AG04449 (cell line): Measurements from ENCODE around the gene CA6.
"Not testable (repeated sequence)": the region's sequence is repeated elsewhere in the genome, so short reads cannot be mapped to it uniquely, and the experiment has no call there.

Experiments
- CTCF ChIA-PET: fragments of 350-600 bp; formaldehyde crosslinking; extraction: SDS; loops from one replicate; lab custom pipeline; 2021; ENCODE audit warnings: antibody characterized with exemption; lab: Yijun Ruan, JAX
- POLR2A ChIA-PET: fragments of 400-600, 350-600 bp; formaldehyde crosslinking; extraction: SDS; loops from one replicate; lab custom pipeline; 2020; ENCODE audit warnings: antibody characterized with exemption, inconsistent platforms; lab: Yijun Ruan, JAX
- DNase-seq: peaks from one replicate; pipeline ENCODE4 v3.0.0-alpha.2; 2010; ENCODE audit warnings: low read depth, low spot score
- H3K4me3 ChIP-seq: 2 replicates; pipeline ENCODE4 v1.5.1; 2011; ENCODE audit warnings: low read depth, mild to moderate bottlenecking, control low read depth, low read length
- TF ChIP-seq, protein P1 (sequence below): IDR thresholded peaks from one replicate; pipeline ENCODE4 v1.5.1; 2011; ENCODE audit warnings: mild to moderate bottlenecking, moderate library complexity, low read length, control low read depth, inconsistent platforms; ENCODE audit not compliant: insufficient read depth; ENCODE audit errors: missing control alignments

The CA6 gene

GRCh38 chr1:8988618-8988967 lies 42.9 kb downstream of the CA6 start:
- ChIA-PET CTCF (interaction anchor here (0.7 to 7.2 kb wide), 19 partner anchors 12 to 140 kb away, joined by 3 to 206 read pairs (median 8); no protein-coding TSS in a partner anchor), POLR2A (no interaction called here)
- TF ChIP-seq, protein P1, sequence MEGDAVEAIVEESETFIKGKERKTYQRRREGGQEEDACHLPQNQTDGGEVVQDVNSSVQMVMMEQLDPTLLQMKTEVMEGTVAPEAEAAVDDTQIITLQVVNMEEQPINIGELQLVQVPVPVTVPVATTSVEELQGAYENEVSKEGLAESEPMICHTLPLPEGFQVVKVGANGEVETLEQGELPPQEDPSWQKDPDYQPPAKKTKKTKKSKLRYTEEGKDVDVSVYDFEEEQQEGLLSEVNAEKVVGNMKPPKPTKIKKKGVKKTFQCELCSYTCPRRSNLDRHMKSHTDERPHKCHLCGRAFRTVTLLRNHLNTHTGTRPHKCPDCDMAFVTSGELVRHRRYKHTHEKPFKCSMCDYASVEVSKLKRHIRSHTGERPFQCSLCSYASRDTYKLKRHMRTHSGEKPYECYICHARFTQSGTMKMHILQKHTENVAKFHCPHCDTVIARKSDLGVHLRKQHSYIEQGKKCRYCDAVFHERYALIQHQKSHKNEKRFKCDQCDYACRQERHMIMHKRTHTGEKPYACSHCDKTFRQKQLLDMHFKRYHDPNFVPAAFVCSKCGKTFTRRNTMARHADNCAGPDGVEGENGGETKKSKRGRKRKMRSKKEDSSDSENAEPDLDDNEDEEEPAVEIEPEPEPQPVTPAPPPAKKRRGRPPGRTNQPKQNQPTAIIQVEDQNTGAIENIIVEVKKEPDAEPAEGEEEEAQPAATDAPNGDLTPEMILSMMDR, result no peak
- no peak overlapping the region for H3K4me3 ChIP-seq
- DNase-seq, result no peak

GRCh38 chr1:8989061-8989460 lies 43.4 kb downstream of the CA6 start:
- TF ChIP-seq, protein P1, result no peak
- H3K4me3 ChIP-seq, result no peak overlapping the region
- POLR2A ChIA-PET, result no interaction called here
- CTCF ChIA-PET, result interaction anchor here (0.7 to 7.2 kb wide), 22 partner anchors 9 to 141 kb away, joined by 3 to 206 read pairs (median 6); no protein-coding TSS in a partner anchor
- no peak for DNase-seq

DNA sequence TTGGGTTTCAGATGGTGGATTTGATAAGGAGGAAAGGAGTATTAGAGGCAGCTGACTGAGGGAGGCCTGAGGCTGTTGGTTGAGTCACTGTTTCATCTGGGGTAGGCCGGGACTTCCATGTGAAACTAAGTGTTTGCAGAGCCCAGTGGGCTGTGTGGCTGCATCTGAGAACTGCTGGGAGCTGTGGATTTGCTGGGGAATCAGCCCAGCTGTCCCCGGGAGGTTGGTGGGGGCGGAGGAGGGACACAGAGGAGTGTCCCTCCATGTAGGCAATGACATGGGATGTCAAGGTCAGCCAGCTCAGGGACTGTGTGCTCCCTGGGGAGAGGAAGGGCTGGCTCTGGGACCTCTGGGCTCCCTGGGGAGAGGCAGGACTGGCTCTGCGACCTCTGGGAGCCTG lies 44.2 kb downstream of the CA6 start:
- ChIA-PET CTCF (interaction anchor here (0.6 to 7.2 kb wide), 19 partner anchors 8 to 130 kb away, joined by 3 to 206 read pairs (median 5); no protein-coding TSS in a partner anchor), POLR2A (no interaction called here)
- no peak overlapping the region for H3K4me3 ChIP-seq
- no peak for DNase-seq
- TF ChIP-seq, protein P1, result no peak

GRCh38 chr1:8992936-8993687 lies 47.4 kb downstream of the CA6 start:
- ChIA-PET CTCF (interaction anchor here (0.8 to 1.6 kb wide), 9 partner anchors 11 to 108 kb away, joined by 3 to 7 read pairs (median 4); no protein-coding TSS in a partner anchor), POLR2A (no interaction called here)
- no peak for DNase-seq

DNA sequence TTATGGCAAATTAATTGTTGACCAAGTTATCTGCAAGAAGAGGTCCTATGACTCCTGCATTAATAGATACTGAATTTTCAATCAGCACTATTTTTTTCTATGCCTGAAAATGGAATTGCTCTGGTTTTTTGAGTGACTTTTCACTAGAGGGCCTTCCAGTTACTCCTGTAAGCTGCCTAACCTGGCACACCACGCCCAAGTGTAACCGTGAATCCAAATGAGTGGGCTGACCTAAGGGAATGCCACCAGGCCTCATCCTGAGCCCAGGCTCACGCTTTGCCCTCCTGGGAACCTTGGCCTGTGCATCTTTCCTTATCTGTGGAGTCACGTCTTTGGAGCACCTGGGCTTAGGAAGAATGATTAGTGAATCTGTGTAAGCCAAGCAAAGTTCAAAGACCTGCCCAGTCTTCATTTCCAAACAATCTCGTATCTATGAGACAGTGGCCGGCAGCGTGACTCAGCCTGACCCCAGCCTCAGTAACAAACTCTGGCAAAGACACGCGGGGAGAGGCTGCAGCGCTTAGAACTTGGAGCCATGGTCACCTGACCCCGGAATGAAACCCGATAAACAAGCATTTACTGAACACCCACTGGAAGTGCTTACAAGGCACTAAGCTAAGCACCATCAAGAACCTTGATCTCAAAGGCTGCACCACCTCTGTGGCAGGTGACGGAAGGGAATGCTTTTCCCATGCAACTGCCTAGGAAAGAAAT lies 48.5 kb downstream of the CA6 start:
- H3K4me3 ChIP-seq, POLR2A ChIA-PET, DNase-seq: not testable (repeated sequence)
- CTCF ChIA-PET, result interaction anchor here (1.2 to 2.5 kb wide), 2 partner anchors 11 to 262 kb away, joined by 3 to 12 read pairs; no protein-coding TSS in a partner anchor

More at GRCh38 chr1:8992936-8993687, 47.4 kb downstream of the CA6 start:
- H3K4me3 ChIP-seq, result no peak overlapping the region
- TF ChIP-seq, protein P1, result no peak

DNA sequence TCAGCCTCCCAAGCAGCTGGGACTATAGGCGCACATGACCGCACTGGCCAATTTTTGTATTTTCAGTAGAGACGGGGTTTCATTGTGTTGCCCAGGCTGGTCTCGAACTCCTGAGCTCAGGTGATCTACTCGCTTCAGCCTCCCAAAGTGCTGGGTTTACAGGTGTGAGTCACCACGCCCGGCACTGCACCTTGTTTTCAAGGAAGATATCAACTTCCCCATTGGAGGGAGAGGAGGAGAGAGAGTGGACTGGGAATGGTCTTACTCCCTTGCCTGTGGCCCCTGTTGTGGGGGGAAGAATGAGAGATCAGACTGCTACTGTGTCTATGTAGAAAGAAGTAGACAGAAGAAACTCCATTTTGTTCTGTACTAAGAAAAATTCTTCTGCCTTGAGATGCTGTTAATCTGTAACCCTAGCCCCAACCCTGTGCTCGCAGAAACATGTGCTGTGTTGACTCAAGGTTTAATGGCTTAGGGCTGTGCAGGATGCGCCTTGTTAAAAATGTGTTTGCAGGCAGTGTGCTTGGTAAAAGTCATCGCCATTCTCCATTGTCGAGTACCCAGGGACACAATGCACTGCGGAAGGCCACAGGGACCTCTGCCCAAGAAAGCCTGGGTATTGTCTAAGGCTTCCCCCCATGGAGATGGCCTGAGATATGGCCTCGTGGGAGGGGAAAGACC lies 56.0 kb downstream of the CA6 start:
- CTCF ChIA-PET, result interaction anchor here (1.0 to 1.7 kb wide), 5 partner anchors 10 to 88 kb away, joined by 3 to 10 read pairs (median 3); no protein-coding TSS in a partner anchor
- POLR2A ChIA-PET, H3K4me3 ChIP-seq, DNase-seq: not testable (repeated sequence)

- H3K4me3 ChIP-seq, POLR2A ChIA-PET, DNase-seq: not testable (repeated sequence)
- CTCF ChIA-PET, result interaction anchor here (5.2 kb wide), 1 partner anchor 85 kb away, joined by 189 read pairs; no protein-coding TSS in a partner anchor
These were observed 56.5 kb downstream of the CA6 start for GRCh38 chr1:9002215-9002560.
